CD4-positive, alpha-beta T cell (primary cell): ENCODE measurements around the gene RPUSD3. TPM values are rescaled to one million over a fixed set of nuclear protein-coding genes. Genes with fewer than 3 reads are reported as not detected.

ENCODE experiments used
- ATAC-seq: fragments of 200-7000 bp; cut with Tn5 transposase; one replicate; pipeline ENCODE4 v1.10.0; 2022; ENCODE audit warnings: mild to moderate bottlenecking; ENCODE audit not compliant: poor library complexity
- CTCF ChIA-PET: fragments of 350-600 bp; sonication (Branson Sonifier 250); formaldehyde crosslinking; loops from one replicate; lab custom pipeline; 2021; ENCODE audit warnings: antibody characterized with exemption, inconsistent platforms; lab: Charles Lee
- POLR2A ChIA-PET: fragments of 350-600 bp; sonication (Branson Sonifier 250); formaldehyde crosslinking; loops from one replicate; lab custom pipeline; 2021; ENCODE audit warnings: antibody characterized with exemption, inconsistent platforms; lab: Charles Lee
- DNase-seq, 14 experiments: peaks; one replicate each; pipeline ENCODE4 v3.0.0-alpha.2; 2013 to 2020; ENCODE audit warnings: mixed read lengths in 2 of 14
- H3K27ac ChIP-seq, 2 donors: one replicate each; pipeline versions ENCODE4 v1.5.1 to v1.7.0; 2013; ENCODE audit warnings: low read length in 2 of 2, low read depth in 1 of 2, mild to moderate bottlenecking in 1 of 2
- H3K27me3 ChIP-seq, 2 experiments: 1 replicate in 1 of 2; 2 replicates in 1 of 2; pipeline versions ENCODE4 v1.6.1 to v1.7.0; 2013; ENCODE audit warnings: low read length in 2 of 2, control low read depth in 1 of 2, mild to moderate bottlenecking in 1 of 2, moderate library complexity in 1 of 2; ENCODE audit not compliant: insufficient read depth in 2 of 2, control insufficient read depth in 1 of 2
- H3K36me3 ChIP-seq: one replicate; pipeline ENCODE4 v1.6.1; 2013; ENCODE audit warnings: low read length, control low read depth; ENCODE audit not compliant: insufficient read depth
- H3K4me1 ChIP-seq: one replicate; pipeline ENCODE4 v1.6.1; 2013; ENCODE audit warnings: low read length, control low read depth; ENCODE audit not compliant: insufficient read depth
- H3K4me3 ChIP-seq: one replicate; pipeline ENCODE4 v1.5.1; 2013; ENCODE audit warnings: mild to moderate bottlenecking, low read length, moderate library complexity
- H3K9me3 ChIP-seq, 2 experiments: 1 replicate in 1 of 2; 2 replicates in 1 of 2; pipeline versions ENCODE4 v1.6.1 to v1.7.0; 2013; ENCODE audit warnings: low read length in 2 of 2, mild to moderate bottlenecking in 2 of 2, control low read depth in 1 of 2, moderate library complexity in 1 of 2; ENCODE audit not compliant: control insufficient read depth in 1 of 2, insufficient read depth in 1 of 2
- H3K27ac Mint-ChIP-seq: one replicate; pipeline ENCODE4 v1.8.0; 2020; ENCODE audit warnings: mixed read lengths
- H3K27me3 Mint-ChIP-seq: one replicate; pipeline ENCODE4 v1.8.0; 2021; ENCODE audit warnings: mixed read lengths
- H3K36me3 Mint-ChIP-seq: one replicate; pipeline ENCODE4 v1.8.0; 2021; ENCODE audit warnings: low read depth, mixed read lengths
- H3K4me1 Mint-ChIP-seq: one replicate; pipeline ENCODE4 v1.8.0; 2021; ENCODE audit warnings: low read depth, mixed read lengths
- H3K4me3 Mint-ChIP-seq: one replicate; pipeline ENCODE4 v1.8.0; 2020; ENCODE audit warnings: mild to moderate bottlenecking, mixed read lengths
- H3K9me3 Mint-ChIP-seq: one replicate; pipeline ENCODE4 v1.8.0; 2020; ENCODE audit warnings: mixed read lengths
- intact Hi-C, 2 experiments: fragments of 100-400 bp; cut with DNase I in 1 of 2; cut with micrococcal nuclease in 1 of 2; formaldehyde crosslinking; loops; one replicate each; pipeline versions ENCODE4 v1.15.1 to v1.9.0; 2023 to 2025; cut with DNase I, micrococcal nuclease
- total RNA-seq, 174 experiments: library from RNA in 2 of 174; stranded (reverse) in 2 of 174; gene quantifications; one replicate each; pipeline ENCODE4 v1.2.3 and lab custom pipeline; 2021 to 2026
- TF ChIP-seq, protein P1 (sequence below): fragments of 200-600 bp; IDR thresholded peaks from one replicate; pipeline ENCODE4 v1.8.0; 2022; ENCODE audit warnings: antibody characterized with exemption, mild to moderate bottlenecking

RPUSD3 gene
- total RNA-seq, 2 experiments from 2014 or later: 7.9 to 8.1 TPM

DNA sequence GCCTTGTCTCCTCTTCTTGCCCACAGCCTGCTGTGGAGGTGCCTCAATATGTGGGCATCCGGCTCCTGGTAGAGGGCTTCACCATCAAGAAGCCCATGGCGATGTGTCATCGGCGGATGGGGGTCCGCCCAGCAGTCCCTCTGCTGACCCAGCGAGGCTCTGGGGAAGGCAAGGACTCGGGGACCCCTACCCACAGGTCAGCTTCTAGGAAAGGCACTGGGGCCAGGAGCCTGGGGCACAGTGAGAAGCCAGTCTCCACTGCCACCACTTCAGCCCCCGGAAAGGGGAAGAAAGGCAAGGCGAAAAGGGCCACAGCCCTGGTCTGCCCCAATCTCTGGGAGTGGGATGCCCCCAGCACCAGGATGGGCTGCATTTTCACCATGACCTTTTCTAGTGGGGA is 10.7 kb downstream of the RPUSD3 start:
- ATAC-seq (no peak), DNase-seq (no peak)
- Histone ChIP-seq H3K27me3 (no peaks in the 10 kb centered on the region), H3K4me3 (no peak overlapping the region), H3K4me1 (no peaks in the 10 kb centered on the region), H3K9me3 (no peaks in the 10 kb centered on the region), H3K36me3 (peaks cover 50% of the 10 kb centered on the region), H3K27ac (no peak overlapping the region)
- CTCF ChIA-PET: no interaction called here
- no peak overlapping the region for H3K4me3 Mint-ChIP-seq
- TF ChIP-seq, protein P1, sequence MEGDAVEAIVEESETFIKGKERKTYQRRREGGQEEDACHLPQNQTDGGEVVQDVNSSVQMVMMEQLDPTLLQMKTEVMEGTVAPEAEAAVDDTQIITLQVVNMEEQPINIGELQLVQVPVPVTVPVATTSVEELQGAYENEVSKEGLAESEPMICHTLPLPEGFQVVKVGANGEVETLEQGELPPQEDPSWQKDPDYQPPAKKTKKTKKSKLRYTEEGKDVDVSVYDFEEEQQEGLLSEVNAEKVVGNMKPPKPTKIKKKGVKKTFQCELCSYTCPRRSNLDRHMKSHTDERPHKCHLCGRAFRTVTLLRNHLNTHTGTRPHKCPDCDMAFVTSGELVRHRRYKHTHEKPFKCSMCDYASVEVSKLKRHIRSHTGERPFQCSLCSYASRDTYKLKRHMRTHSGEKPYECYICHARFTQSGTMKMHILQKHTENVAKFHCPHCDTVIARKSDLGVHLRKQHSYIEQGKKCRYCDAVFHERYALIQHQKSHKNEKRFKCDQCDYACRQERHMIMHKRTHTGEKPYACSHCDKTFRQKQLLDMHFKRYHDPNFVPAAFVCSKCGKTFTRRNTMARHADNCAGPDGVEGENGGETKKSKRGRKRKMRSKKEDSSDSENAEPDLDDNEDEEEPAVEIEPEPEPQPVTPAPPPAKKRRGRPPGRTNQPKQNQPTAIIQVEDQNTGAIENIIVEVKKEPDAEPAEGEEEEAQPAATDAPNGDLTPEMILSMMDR: no peak
- peaks cover 32% of the 10 kb centered on the region for H3K36me3 Mint-ChIP-seq
- POLR2A ChIA-PET: no interaction called here
- intact Hi-C loops: no loop called here
- no peak overlapping the region for H3K27ac Mint-ChIP-seq
- H3K27me3 Mint-ChIP-seq: no peaks in the 10 kb centered on the region
- peaks cover 7% of the 10 kb centered on the region for H3K4me1 Mint-ChIP-seq
- no peaks in the 10 kb centered on the region for H3K9me3 Mint-ChIP-seq

DNA sequence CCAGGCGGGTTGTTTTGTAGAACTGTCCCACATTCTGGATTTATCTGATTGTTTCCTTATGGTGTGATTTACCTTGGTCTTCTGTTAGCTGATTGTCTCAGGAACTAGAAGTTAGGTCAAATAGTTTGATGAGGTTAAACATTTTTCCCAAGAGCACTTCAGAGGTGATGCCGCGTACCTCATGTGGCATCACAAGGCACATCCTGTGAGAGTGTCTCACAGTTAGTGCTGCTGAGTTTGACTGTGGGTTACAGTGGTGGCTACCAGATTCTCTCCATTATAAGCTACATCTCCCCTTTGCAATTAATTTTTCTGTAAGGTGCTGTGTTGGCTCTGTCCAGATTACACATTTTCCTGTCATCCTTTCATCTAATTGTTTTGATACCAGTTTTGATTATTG is 12.6 kb downstream of the RPUSD3 start:
- Mint-ChIP-seq H3K4me3 (no peak overlapping the region), H3K9me3 (no peaks in the 10 kb centered on the region), H3K4me1 (peaks cover 7% of the 10 kb centered on the region), H3K27me3 (no peaks in the 10 kb centered on the region), H3K36me3 (peaks cover 27% of the 10 kb centered on the region), H3K27ac (no peak overlapping the region)
- CTCF ChIA-PET: interaction anchor here (0.7 to 1.3 kb wide), 2 partner anchors 18 to 81 kb away, joined by 3 to 4 read pairs; no protein-coding TSS in a partner anchor
- intact Hi-C loops: no loop called here
- TF ChIP-seq, protein P1: no peak
- Histone ChIP-seq H3K9me3 (no peaks in the 10 kb centered on the region), H3K27me3 (no peaks in the 10 kb centered on the region), H3K27ac (no peak overlapping the region), H3K4me3 (no peak overlapping the region), H3K36me3 (peaks cover 46% of the 10 kb centered on the region), H3K4me1 (no peaks in the 10 kb centered on the region)
- DNase-seq (no peak), ATAC-seq (no peak)
- POLR2A ChIA-PET: interaction anchor here (1.3 to 1.6 kb wide), 3 partner anchors 22 to 58 kb away, joined by 3 to 6 read pairs (median 5); partner anchors contain the start of gene JAGN1

DNA sequence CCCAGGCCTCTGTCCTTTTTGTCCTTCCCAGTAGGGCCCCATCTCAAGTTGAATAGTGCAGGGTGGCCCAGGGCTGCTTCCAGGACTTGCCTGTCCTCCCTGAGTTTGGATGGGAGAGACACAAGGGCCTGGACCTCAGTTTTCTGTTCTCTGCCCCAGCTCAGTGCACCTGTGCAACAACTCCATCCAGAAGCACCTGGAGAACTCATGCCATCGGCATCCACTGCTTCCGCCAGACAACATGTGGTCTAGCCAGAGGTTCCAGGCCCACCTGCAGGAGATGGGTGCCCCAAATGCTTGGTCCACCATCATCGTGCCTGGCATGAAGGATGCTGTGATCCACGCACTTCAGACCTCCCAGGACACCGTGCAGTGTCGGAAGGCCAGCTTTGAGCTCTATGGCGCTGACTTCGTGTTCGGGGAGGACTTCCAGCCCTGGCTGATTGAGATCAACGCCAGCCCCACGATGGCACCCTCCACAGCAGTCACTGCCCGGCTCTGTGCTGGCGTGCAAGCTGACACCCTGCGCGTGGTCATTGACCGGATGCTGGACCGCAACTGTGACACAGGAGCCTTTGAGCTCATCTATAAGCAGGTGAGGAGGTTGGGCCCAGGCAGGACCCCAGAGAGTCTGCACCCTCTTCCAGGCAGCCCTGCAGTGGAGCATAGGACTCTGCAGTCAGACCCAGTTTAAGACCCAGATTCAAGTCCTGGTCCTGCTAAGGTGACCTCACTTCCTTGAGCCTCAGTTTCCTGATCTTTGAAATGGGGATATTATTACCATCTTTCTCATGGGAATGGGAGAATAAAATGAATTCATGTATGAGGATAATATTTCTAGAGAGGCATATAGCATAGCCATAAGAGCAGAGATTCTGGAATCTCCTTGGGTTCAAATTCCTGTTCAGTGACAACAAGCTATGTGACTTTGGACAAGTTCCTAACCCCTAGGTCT is 14.7 kb downstream of the RPUSD3 start:
- DNase-seq (no peak), ATAC-seq (no peak)
- H3K27me3 Mint-ChIP-seq: no peaks in the 10 kb centered on the region
- Histone ChIP-seq H3K27ac (no peak overlapping the region), H3K9me3 (no peaks in the 10 kb centered on the region), H3K4me1 (no peaks in the 10 kb centered on the region), H3K36me3 (peaks cover 26% of the 10 kb centered on the region), H3K27me3 (no peaks in the 10 kb centered on the region), H3K4me3 (no peak overlapping the region)
- no peak overlapping the region for H3K4me3 Mint-ChIP-seq
- ChIA-PET CTCF (no interaction called here), POLR2A (no interaction called here)
- H3K27ac Mint-ChIP-seq: no peak overlapping the region
- H3K9me3 Mint-ChIP-seq: no peaks in the 10 kb centered on the region
- H3K36me3 Mint-ChIP-seq: peaks cover 14% of the 10 kb centered on the region
- TF ChIP-seq, protein P1: no peak
- intact Hi-C loops: no loop called here
- H3K4me1 Mint-ChIP-seq: peaks cover 7% of the 10 kb centered on the region
